Thoracic aorta endothelial cell (primary cell): ENCODE measurements around the gene CHAD. TPM values are rescaled to one million over a fixed set of nuclear protein-coding genes. Genes with fewer than 3 reads are reported as not detected.

ENCODE experiments used
- total RNA-seq: library from RNA; depleted of rRNA; stranded (reverse); fragments of >200 nt; gene quantifications from 2 replicates; pipeline ENCODE4 v1.2.3, GENCODE V29; 2012

Gene CHAD, protein sequence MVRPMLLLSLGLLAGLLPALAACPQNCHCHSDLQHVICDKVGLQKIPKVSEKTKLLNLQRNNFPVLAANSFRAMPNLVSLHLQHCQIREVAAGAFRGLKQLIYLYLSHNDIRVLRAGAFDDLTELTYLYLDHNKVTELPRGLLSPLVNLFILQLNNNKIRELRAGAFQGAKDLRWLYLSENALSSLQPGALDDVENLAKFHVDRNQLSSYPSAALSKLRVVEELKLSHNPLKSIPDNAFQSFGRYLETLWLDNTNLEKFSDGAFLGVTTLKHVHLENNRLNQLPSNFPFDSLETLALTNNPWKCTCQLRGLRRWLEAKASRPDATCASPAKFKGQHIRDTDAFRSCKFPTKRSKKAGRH
- not detected in 2 replicates for total RNA-seq

DNA sequence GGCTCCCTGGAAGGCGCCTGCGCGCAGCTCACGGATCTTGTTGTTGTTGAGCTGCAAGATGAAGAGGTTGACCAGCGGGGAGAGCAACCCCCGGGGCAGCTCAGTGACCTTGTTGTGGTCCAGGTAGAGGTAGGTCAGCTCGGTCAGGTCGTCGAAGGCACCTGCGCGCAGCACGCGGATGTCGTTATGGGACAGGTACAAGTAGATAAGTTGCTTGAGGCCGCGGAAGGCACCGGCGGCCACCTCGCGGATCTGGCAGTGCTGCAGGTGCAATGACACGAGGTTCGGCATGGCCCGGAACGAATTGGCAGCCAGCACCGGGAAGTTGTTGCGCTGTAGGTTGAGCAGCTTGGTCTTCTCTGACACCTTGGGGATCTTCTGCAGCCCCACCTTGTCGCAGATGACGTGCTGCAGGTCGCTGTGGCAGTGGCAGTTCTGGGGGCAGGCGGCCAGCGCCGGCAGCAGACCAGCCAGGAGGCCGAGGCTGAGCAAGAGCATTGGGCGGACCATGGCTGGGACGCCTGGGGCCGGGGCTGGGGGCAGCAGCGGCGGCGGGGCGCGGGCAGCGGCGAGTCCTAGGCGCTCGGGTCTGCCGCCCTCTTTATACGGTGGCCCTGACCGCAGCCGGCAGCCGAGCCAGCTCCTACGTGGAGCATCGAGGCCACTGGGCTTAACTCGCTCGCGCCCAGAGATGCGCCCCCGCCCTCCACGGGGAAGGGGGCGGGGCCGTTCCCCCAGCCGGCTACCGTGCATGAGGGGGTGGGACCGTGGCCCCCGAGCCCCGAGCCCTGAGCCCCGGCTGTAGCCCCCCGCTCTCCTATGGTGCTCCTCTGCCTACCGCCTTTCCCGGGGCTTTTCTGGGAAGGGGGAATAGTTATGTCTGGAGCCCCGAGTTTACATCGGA lies at the start of gene CHAD:
Gene CHAD, minus strand, starts transcription at position 577 of the 904 bp plus-strand sequence. Its CDS starts 67 bp downstream, at position 510.

DNA sequence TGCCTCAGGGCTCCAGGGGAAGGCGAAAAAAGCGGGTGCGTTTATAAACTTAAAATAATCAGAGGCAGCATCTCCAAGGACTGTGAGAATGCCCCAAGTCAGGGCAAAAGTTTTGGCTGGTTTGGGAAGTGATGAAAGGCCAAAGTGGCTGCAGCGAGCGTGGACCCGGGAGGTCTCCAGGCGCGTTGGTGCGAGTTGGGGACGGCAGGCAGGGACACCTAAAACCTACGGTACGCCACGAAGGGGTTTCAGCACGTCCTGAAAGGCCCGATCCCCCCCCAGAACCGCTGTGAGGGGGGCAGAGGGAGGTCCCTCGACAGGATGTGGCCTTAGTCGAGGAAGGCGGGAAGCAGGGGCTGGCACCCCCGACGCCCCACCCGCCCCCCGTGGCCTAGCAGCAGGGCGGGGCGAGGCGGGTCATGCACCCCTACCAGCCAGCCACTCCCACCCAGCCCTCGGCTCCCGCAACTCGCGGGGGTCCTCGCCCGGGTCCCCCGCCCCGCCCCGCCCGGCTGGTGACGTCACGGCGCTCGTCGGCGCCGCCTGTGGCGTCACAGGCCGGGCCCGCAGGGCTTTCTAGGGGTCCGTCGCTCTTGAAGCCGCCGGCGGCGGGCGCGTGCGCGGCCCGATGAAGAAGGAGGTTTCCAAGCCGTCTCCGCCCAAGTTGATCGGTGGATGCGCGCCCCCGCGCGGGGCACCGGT lies 39.3 kb upstream of the CHAD start, which contains the start of gene MYCBPAP:
Gene MYCBPAP, plus strand, starts transcription at position 569 of the 702 bp plus-strand sequence. CDS start 236 bp downstream, outside the sequence.

DNA sequence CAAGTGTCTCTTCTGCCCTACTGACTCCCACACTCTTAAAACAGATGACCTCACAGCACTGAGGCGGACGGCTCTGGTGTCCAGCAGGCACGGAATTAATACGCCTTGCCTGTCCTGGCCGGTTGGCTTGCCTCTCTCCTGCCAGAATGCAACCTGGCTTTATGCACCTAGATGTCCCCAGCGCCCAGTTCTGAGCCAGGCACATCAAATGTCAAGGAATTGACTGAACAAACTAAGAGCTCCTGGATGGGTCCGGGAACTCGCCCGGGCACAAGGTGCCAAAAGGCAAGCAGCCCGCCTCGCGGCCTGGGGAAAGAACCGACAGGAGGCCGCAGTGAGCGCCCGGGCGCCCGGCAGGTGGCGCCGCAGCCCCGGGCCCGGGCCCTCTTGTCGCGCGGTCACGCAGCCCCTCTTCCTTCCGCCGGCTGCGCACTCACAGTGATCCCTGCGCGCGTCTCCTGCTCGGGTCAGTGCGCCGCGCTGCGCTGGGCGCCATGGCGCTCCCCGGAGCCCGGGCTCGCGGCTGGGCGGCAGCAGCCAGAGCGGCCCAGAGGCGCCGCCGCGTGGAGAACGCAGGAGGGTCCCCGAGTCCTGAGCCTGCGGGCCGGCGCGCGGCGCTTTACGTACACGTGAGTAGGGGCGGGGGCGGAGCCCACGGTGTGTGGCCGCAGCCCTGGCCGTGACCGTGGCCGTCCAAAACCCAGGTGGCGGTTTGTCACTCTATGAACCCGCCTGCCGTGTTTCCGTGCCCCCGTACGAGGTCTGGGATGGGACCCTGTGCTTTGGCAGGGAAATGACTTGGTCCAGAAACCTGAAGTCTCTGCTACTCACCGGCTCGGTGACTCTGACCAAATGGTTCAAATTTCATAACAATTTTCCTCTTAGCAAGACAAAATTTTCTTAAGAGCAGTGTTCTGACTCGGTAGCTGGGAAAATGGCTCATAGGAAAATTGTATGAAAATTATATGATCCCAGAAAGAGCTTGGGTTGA lies 10.0 kb upstream of the CHAD start, which contains the start of gene RSAD1:
Gene RSAD1, plus strand, starts transcription at position 470 of the 991 bp plus-strand sequence. Its CDS starts 25 bp downstream, at position 495.

GRCh38 chr17:50425682-50426471 lies 42.8 kb downstream of the CHAD start, which contains the start of gene ACSF2:
Gene ACSF2, plus strand, starts transcription at chr17:50426218. Its CDS starts 44 bp downstream, at chr17:50426262.

Other genes starting within 250 kb of the CHAD start
- gene TMEM92, start 194.4 kb downstream of the CHAD start, total RNA-seq = 0.07 TPM in 1 of 2 replicates, not detected in the other
- 21.5 and 27.0 TPM in 2 replicates for gene XYLT2, start 122.8 kb downstream of the CHAD start, total RNA-seq
- gene MRPL27, start 95.7 kb downstream of the CHAD start, total RNA-seq = 59.6 and 60.8 TPM in 2 replicates
- 4.7 and 8.5 TPM in 2 replicates for gene EME1, start 95.7 kb downstream of the CHAD start, total RNA-seq
- gene LRRC59, start 71.4 kb downstream of the CHAD start, total RNA-seq = 243 and 261 TPM in 2 replicates
- 4.5 and 8.0 TPM in 2 replicates for gene ACSF2, start 42.7 kb downstream of the CHAD start, total RNA-seq
- gene RSAD1, start 10.0 kb upstream of the CHAD start, total RNA-seq = 28.9 and 30.5 TPM in 2 replicates
- 0.53 and 1.2 TPM in 2 replicates for gene MYCBPAP, start 39.6 kb upstream of the CHAD start, total RNA-seq
- 0.07 and 0.13 TPM in 2 replicates for gene EPN3, start 63.9 kb upstream of the CHAD start, total RNA-seq
- gene SPATA20, start 78.3 kb upstream of the CHAD start, total RNA-seq = 39.8 and 44.0 TPM in 2 replicates
- not detected in 2 replicates for gene CACNA1G, start 91.8 kb upstream of the CHAD start, total RNA-seq
- gene ABCC3, start 166.0 kb upstream of the CHAD start, total RNA-seq = 3.9 and 4.7 TPM in 2 replicates
- gene ANKRD40, start 239.0 kb upstream of the CHAD start, total RNA-seq = 61.4 and 69.2 TPM in 2 replicates